Osteoblast (primary cell): ENCODE measurements around the gene SLC6A9. TPM values are rescaled to one million over a fixed set of nuclear protein-coding genes. Genes with fewer than 3 reads are reported as not detected.

Source experiments
- DNase-seq: peaks from one replicate; pipeline ENCODE4 v3.0.0; 2011; ENCODE audit warnings: low spot score, mixed read lengths; ENCODE audit not compliant: insufficient read length; ENCODE audit errors: missing footprints
- H2AFZ ChIP-seq: 2 replicates; pipeline ENCODE4 v1.6.0; 2011; ENCODE audit warnings: mild to moderate bottlenecking, low read length
- H3K27ac ChIP-seq: 2 replicates; pipeline ENCODE4 v1.5.1; 2011; ENCODE audit warnings: mild to moderate bottlenecking, low read depth, low read length, moderate library complexity
- H3K27me3 ChIP-seq: 2 replicates; pipeline ENCODE4 v1.6.0; 2012; ENCODE audit warnings: mild to moderate bottlenecking, control low read depth, inconsistent platforms, low read length, moderate library complexity; ENCODE audit not compliant: insufficient read depth
- H3K36me3 ChIP-seq: 2 replicates; pipeline ENCODE4 v1.5.1; 2011; ENCODE audit warnings: mild to moderate bottlenecking, low read length, control low read depth, moderate library complexity; ENCODE audit not compliant: insufficient read depth
- H3K4me1 ChIP-seq: 2 replicates; pipeline ENCODE4 v1.5.1; 2011; ENCODE audit warnings: mild to moderate bottlenecking, low read length, control low read depth, moderate library complexity; ENCODE audit not compliant: insufficient read depth
- H3K4me2 ChIP-seq: 2 replicates; pipeline ENCODE4 v1.6.0; 2011; ENCODE audit warnings: mild to moderate bottlenecking, low read length; ENCODE audit not compliant: insufficient read depth
- H3K4me3 ChIP-seq: fragments of 200-600 bp; sonication (generic); 3 replicates; pipeline ENCODE4 v1.5.1; 2012; ENCODE audit warnings: mild to moderate bottlenecking, low read length, inconsistent platforms; ENCODE audit not compliant: insufficient read depth
- H3K79me2 ChIP-seq: 2 replicates; pipeline ENCODE4 v1.6.0; 2012; ENCODE audit warnings: mild to moderate bottlenecking, low read length, control low read depth, inconsistent platforms; ENCODE audit not compliant: insufficient read depth
- H3K9me3 ChIP-seq: 2 replicates; pipeline ENCODE4 v1.5.1; 2011; ENCODE audit warnings: low read depth, low read length, control low read depth
- H4K20me1 ChIP-seq: 2 replicates; pipeline ENCODE4 v1.6.0; 2012; ENCODE audit warnings: mild to moderate bottlenecking, low read length, control low read depth; ENCODE audit not compliant: insufficient read depth
- CTCF ChIP-seq: IDR thresholded peaks from 2 replicates; pipeline ENCODE4 v1.5.1; 2011; ENCODE audit warnings: mild to moderate bottlenecking, low read depth, low read length, moderate library complexity; ENCODE audit errors: extremely low read depth
- total RNA-seq: library from RNA; depleted of rRNA; stranded (reverse); fragments of >200 nt; gene quantifications from 2 replicates; pipeline ENCODE4 v1.2.3, GENCODE V29; 2012

The SLC6A9 gene
- total RNA-seq, 1 donor, result 18.5 TPM

DNA sequence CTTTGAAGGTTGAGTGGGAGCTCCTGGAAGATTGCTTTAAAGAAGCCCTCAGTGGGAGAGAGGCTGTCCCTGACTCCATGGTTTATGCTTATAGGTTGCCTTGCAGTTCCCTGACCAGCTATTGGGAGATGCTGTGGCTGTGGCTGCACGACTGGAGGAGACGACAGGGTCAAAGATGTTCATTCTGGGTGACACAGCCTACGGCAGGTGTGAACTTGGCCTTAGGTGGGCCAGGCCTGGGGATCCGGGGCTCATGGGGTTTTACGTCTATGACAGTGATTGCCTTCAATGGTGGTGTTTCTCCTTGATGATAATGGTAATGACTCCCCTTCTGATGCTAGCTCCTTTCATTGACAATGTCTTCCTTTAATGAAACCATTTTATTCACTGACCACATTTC is 60.8 kb downstream of the SLC6A9 start:
- DNase-seq, result peak; percentile 82
- peaks cover 27% of the 10 kb centered on the region for H3K79me2 ChIP-seq
- H3K4me2 ChIP-seq, result peak overlapping the region; percentile 89
- H3K4me1 ChIP-seq, result peaks cover 14% of the 10 kb centered on the region
- H4K20me1 ChIP-seq, result peaks cover 3% of the 10 kb centered on the region
- H3K36me3 ChIP-seq, result peaks cover 17% of the 10 kb centered on the region
- H3K27ac ChIP-seq, result peak overlapping the region; percentile 56
- peak overlapping the region; percentile 99 for H3K4me3 ChIP-seq
- H2AFZ ChIP-seq, result peak overlapping the region; percentile 95
- H3K27me3 ChIP-seq, result no peaks in the 10 kb centered on the region
- no peak for TF ChIP-seq CTCF
- no peaks in the 10 kb centered on the region for H3K9me3 ChIP-seq

GRCh38 chr1:43969746-43970466 is 61.4 kb downstream of the SLC6A9 start, which contains the start of gene DPH2:
DPH2 (plus strand) TSS chr1:43970010; CDS start chr1:43970176, 166 bp downstream.
- Histone ChIP-seq H3K4me1 (peaks cover 13% of the 10 kb centered on the region), H2AFZ (peak within 1 kb of the TSS; percentile 95), H3K9me3 (no peaks in the 10 kb centered on the region), H3K27ac (peak within 1 kb of the TSS; percentile 56), H3K4me3 (peak within 1 kb of the TSS; percentile 99), H3K27me3 (no peaks in the 10 kb centered on the region), H4K20me1 (no peaks in the 10 kb centered on the region), H3K4me2 (peak within 1 kb of the TSS; percentile 89), H3K79me2 (peaks cover 21% of the 10 kb centered on the region), H3K36me3 (peaks cover 17% of the 10 kb centered on the region)
- TF ChIP-seq CTCF, result peak; percentile 6
- peak; percentile 100 for DNase-seq

DNA sequence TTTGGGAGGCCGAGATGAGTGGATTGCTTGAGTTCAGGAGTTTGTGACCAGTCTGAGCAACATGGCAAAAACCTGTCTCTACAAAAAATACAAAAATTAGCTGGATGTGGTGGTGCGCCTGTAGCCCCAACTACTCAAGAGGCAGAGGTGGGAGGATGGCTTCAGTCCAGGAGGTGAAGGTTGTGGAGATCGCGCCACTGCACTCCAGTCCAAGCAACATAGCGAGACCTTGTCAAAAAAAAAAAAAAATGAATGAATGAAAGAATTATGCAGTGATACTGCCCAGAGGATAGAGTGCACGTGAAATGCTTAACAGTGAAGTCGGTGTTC is 61.9 kb downstream of the SLC6A9 start:
- H3K36me3 ChIP-seq, result peaks cover 17% of the 10 kb centered on the region
- H3K4me2 ChIP-seq, result peak overlapping the region; percentile 69
- peak overlapping the region; percentile 99 for H3K4me3 ChIP-seq
- H3K79me2 ChIP-seq, result peaks cover 19% of the 10 kb centered on the region
- DNase-seq, result no peak
- H3K4me1 ChIP-seq, result peaks cover 12% of the 10 kb centered on the region
- no peak overlapping the region for H3K27ac ChIP-seq
- H2AFZ ChIP-seq, result no peak overlapping the region
- TF ChIP-seq CTCF, result no peak
- H4K20me1 ChIP-seq, result no peaks in the 10 kb centered on the region
- no peaks in the 10 kb centered on the region for H3K9me3 ChIP-seq
- H3K27me3 ChIP-seq, result no peaks in the 10 kb centered on the region

- DNase-seq, result peak; percentile 71
- Histone ChIP-seq H2AFZ (no peak overlapping the region), H3K4me2 (no peak overlapping the region), H3K79me2 (peaks cover 19% of the 10 kb centered on the region), H3K27me3 (no peaks in the 10 kb centered on the region), H3K4me1 (peaks cover 8% of the 10 kb centered on the region), H4K20me1 (no peaks in the 10 kb centered on the region), H3K9me3 (no peaks in the 10 kb centered on the region), H3K4me3 (no peak overlapping the region), H3K27ac (no peak overlapping the region), H3K36me3 (peaks cover 17% of the 10 kb centered on the region)
- TF ChIP-seq CTCF, result no peak
Observed at GRCh38 chr1:43968348-43968948, 62.8 kb downstream of the SLC6A9 start.
